GM19395 (cell line): Measurements from ENCODE around the gene KLHL40.

Source experiments
- ATAC-seq: cut with Tn5 transposase; IDR thresholded peaks from one replicate; pipeline ENCODE4 v1.9.1; 2021; ENCODE audit warnings: mild to moderate bottlenecking, moderate library complexity; ENCODE audit not compliant: unreplicated experiment

Gene KLHL40

GRCh38 chr3:42702066-42702951, 17.0 kb downstream of the KLHL40 start, which contains the start of gene HHATL:
HHATL (minus strand) TSS chr3:42702798; CDS start chr3:42700826, 1,972 bp downstream.
- no peak for ATAC-seq

GRCh38 chr3:42702982-42703694, 17.8 kb downstream of the KLHL40 start:
- ATAC-seq, result no peak

DNA sequence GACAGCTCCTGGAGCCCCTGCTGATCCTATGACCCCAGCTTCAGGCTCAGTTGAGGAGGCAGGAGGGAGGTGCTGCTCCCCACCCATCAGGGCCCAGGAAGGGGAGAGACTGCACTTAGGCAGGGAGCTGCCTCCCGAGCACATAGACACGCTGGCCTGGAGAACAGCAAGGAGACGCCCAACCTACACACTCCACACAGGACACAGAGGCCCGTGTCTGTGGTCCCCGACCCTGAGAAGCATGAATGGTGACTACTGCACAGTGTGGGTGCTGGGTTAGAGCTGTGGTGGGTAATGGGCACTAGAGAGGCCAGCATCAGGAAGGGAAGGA, 18.3 kb downstream of the KLHL40 start:
- ATAC-seq, result no peak

DNA sequence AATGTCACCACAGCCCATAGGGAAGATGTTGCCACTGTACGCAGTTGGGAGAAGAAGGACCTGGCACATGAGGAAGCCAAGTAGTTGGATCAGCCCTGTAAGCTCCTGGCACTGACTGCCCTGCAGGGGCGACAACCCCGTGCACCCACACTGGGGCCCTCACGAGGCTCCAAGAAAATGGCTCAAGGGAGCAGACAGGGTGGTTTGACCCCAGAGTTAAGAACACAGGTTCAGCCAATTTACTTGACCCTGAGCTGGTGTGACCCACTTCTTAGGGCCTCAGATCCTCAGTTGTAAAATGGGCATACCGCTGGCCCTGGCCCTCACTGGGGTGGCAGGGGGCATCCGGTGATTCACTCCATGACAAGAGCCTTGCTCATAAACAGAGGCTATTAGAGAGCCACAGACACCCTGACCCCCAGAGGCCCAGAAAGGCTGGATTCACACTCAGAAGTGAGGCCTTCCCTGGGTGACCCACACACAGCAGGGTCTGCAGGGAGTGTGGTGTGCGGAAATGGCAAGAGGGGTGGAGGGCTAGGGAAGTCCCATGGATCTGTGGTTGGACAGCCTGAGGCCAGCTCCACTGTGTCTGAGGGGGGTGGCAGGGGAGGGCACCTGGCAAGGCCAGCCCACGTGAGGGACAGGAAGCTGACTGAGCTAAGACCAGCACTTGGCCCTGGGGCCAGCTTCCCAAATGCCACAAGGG, 19.0 kb downstream of the KLHL40 start:
- no peak for ATAC-seq

DNA sequence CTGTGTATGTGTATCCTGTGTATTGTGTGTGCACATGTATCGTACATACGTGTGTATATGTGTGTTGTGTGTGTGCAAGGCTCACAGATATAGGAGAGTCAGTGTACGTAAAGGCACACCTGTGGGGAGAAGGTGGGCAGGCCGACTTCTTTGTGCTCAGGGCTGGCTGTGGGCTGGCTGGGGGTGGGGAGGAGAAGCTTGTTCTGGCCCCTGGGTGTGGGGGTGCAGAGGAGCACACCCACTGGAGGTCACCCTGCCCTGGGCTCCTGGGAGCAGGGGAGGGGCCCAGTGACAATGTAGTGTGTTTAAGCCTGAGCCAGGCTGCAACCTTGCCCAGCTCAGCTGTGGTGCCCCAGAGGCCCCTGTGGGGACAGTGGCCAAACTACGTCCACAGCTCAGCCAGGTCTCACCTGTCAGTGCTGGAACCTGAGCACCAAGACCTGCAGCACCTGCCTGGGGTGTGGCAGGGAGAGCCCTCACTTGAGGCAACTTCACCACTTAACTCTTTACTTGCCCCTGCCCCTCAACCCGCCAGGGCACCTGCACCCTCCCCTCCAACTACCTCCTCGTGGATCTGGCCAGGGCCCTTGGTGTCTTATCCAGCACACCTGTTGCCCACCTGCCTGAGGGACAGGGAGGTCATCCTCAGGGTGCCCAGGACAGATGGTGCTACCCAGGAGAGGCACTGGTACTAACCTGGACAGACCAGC, 19.9 kb downstream of the KLHL40 start:
- no peak for ATAC-seq

- no peak for ATAC-seq
Measured at GRCh38 chr3:42705962-42706585, 20.7 kb downstream of the KLHL40 start.

DNA sequence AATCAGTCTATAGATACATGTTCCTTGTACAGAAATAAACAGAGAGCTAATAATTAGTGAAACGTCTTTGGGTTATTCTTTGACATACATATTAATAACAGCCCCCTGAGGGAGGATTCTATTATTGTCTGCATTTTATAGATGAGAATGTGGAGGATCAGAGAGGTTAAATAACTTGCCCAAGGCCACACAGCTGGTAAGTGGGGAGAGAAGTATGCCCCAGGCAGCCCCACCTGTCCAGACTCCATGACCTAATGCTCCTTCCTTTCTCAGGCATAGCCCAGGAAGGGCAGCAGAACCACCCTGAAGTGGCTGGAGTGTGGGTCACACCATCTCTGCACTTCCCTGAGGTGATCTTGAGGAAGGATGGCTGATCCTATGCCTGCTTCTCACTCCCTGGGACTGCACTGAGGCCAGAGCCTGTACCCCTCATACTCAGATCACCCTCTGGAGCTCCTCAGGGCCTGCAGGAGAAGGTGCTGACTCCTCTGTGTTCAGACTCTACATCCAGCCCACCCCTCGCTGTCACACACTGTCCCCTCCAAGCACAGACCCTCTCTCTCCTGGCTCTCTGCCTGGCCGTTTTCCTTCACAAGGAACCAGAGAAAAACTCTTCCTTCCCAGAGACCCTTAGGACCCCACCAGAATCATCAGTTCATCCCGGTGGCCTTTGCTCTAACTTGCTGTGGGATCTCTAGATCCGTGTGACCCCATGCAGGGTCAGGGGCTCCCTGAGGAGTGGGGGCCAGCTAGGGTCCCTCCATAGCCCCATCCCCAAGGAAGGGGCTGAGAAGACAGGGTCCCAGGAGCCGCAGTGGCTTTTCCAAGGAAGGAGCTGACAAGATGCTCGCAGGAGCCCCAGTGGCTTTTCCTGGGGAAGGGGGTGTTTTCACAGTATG, 21.6 kb downstream of the KLHL40 start:
- no peak for ATAC-seq

GRCh38 chr3:42707620-42708355, 22.5 kb downstream of the KLHL40 start:
- no peak for ATAC-seq

DNA sequence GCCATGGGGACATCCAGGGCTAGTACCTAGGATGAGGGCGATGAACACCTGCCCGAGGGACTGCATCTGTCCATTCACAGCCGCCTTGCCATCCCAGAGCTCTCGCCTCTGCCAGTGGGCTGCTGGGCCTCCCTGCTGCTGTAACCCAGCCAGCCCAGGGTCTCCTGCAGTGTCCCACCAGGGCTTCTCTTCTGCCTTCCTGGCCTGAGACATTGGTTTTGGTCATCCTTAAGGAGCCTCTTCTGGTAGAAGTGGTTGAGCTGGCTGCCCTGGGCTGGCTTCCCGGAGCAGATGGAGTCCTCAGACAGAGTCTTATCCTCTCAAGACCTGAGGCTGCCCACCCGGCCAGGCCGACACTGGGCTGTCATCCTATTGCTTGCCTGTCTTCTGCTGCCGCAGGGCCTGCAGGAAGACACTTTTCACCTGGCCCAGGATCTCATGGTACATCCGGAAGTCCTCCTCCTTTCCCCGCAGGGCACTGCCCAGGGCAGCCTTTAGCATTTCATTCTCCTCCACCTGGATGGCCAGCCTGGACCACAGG, 23.3 kb downstream of the KLHL40 start:
- no peak for ATAC-seq

- no peak for ATAC-seq
Measured at GRCh38 chr3:42709621-42710020, 24.3 kb downstream of the KLHL40 start.

GRCh38 chr3:42710323-42711021, 25.1 kb downstream of the KLHL40 start:
- ATAC-seq, result no peak

- ATAC-seq, result no peak
Measured at GRCh38 chr3:42711491-42712343, 26.4 kb downstream of the KLHL40 start.

- no peak for ATAC-seq
Measured at GRCh38 chr3:42712344-42712648, 27.0 kb downstream of the KLHL40 start.

- ATAC-seq, result no peak
Measured at GRCh38 chr3:42712688-42713372, 27.5 kb downstream of the KLHL40 start.

GRCh38 chr3:42713747-42714146, 28.4 kb downstream of the KLHL40 start:
- ATAC-seq, result no peak

GRCh38 chr3:42714171-42714852, 29.0 kb downstream of the KLHL40 start:
- no peak for ATAC-seq
